ENCODE results near the gene TTC22. TPM values are rescaled to one million over a fixed set of nuclear protein-coding genes. Genes with fewer than 3 reads are reported as not detected.
A peak's percentile ranks its signal among the peaks of the same experiment; 100 is the strongest.

Gene TTC22
- total RNA-seq, 1 donor from 2014 or later: 5.7 TPM

GRCh38 chr1:54808443-54809207 is 7.5 kb upstream of the TTC22 start:
- TF ChIP-seq CTCF (IDR thresholded peaks at IDR 0.05; ENCODE audit: insufficient read depth, low read length, poor library complexity, severe bottlenecking): peak; percentile 37
- DNase-seq (ENCODE audit: low read depth): no peak
- H3K4me3 ChIP-seq (ENCODE audit: low read depth, low read length): no peak overlapping the region
- no peaks in the 10 kb centered on the region for H3K36me3 ChIP-seq (ENCODE audit: control insufficient read depth, insufficient read depth, low read length)
- H3K27me3 ChIP-seq (ENCODE audit: control insufficient read depth, insufficient read depth, low read length): no peaks in the 10 kb centered on the region

DNA sequence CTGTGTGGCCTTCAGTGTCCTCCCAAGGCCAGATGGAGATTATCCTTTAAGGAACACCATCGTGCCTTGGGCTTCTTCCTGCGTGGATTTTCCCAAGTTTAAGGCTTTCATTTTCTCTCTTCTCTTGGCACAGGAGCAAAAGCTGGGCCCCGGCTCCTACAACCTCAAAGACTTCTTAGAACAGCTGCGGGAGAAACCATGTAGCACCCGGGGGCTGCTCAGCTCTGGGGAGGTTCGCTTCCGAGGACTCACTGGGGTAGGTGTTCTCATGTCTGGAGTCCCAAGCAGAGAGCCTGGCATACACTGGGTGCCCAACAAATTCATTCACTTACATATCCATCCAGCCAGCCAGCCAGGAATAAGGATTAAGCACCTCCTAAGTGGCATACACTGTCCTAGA is 6.6 kb upstream of the TTC22 start:
- H3K4me3 ChIP-seq (ENCODE audit: low read depth, low read length): no peak overlapping the region
- no peak for TF ChIP-seq CTCF (IDR thresholded peaks at IDR 0.05; ENCODE audit: insufficient read depth, low read length, poor library complexity, severe bottlenecking)
- no peaks in the 10 kb centered on the region for H3K36me3 ChIP-seq (ENCODE audit: control insufficient read depth, insufficient read depth, low read length)
- H3K27me3 ChIP-seq (ENCODE audit: control insufficient read depth, insufficient read depth, low read length): no peaks in the 10 kb centered on the region
- DNase-seq (ENCODE audit: low read depth): no peak

DNA sequence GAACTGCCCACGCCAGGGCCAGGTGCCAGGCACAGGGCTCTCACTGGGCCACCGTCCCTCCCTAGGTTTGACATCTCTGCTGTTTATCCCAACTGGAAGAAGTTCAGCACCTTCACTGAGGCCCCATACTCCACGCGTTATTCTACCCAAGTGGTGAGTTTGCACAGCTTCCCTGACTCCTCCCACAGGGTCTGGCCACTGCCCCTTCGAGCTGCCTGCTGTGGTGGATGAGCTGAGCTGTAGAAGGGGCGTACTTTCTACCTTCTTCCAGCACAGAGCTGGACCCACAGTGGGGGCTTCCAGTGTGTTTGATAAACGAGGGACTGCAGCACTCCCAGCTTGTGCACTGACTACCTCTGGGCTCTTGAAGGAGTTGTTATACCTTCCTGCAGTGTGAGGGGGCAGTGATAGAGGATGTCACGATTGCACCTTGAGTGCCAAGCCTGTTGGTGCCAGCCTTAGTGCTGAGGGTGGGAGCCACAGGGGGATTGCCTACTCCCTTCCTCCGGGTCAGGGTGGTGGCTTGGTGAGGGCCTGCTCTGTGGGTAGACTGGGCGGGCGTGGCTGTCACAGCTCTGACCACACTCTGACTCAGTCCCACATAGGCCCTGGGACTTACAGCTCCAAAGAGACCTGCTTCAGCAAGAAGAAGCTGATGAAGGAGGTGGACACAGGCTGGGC is 5.9 kb upstream of the TTC22 start:
- no peaks in the 10 kb centered on the region for H3K36me3 ChIP-seq (ENCODE audit: control insufficient read depth, insufficient read depth, low read length)
- DNase-seq (ENCODE audit: low read depth): no peak
- no peaks in the 10 kb centered on the region for H3K27me3 ChIP-seq (ENCODE audit: control insufficient read depth, insufficient read depth, low read length)
- TF ChIP-seq CTCF (IDR thresholded peaks at IDR 0.05; ENCODE audit: insufficient read depth, low read length, poor library complexity, severe bottlenecking): no peak
- H3K4me3 ChIP-seq (ENCODE audit: low read depth, low read length): no peak overlapping the region

- no peaks in the 10 kb centered on the region for H3K36me3 ChIP-seq (ENCODE audit: control insufficient read depth, insufficient read depth, low read length)
- H3K4me3 ChIP-seq (ENCODE audit: low read depth, low read length): no peak overlapping the region
- peaks cover 6% of the 10 kb centered on the region for H3K27me3 ChIP-seq (ENCODE audit: control insufficient read depth, insufficient read depth, low read length)
- no peak for TF ChIP-seq CTCF (IDR thresholded peaks at IDR 0.05; ENCODE audit: insufficient read depth, low read length, poor library complexity, severe bottlenecking)
- DNase-seq (ENCODE audit: low read depth): no peak
Measured at GRCh38 chr1:54805981-54806381, 4.9 kb upstream of the TTC22 start.

DNA sequence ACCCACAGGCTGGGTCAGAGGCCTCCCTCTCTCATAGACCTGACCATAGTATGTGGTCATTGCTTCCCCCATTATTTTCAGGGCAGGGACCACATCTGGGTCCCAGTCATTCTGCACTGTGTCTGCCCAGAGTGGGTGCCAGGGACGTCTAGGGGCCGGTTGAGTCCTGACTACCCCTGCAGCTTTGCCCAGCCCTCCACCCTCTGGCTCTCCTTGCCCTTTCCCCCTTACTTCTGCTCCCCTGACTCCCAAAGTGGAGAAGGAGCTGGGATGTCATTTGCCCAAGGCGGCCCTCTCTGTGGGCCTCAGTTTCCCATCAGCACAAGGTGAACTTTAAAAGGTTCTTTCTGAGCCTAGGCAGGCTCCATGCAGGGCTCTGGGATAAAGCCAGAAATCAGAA is 4.3 kb upstream of the TTC22 start:
- no peak for DNase-seq (ENCODE audit: low read depth)
- no peak for TF ChIP-seq CTCF (IDR thresholded peaks at IDR 0.05; ENCODE audit: insufficient read depth, low read length, poor library complexity, severe bottlenecking)
- Histone ChIP-seq H3K36me3 (ENCODE audit: control insufficient read depth, insufficient read depth, low read length) (no peaks in the 10 kb centered on the region), H3K27me3 (ENCODE audit: control insufficient read depth, insufficient read depth, low read length) (peaks cover 11% of the 10 kb centered on the region), H3K4me3 (ENCODE audit: low read depth, low read length) (no peak overlapping the region)

All from kidney epithelial cell (primary cell).